ENCODE results near the gene SASH1.

The SASH1 gene

DNA sequence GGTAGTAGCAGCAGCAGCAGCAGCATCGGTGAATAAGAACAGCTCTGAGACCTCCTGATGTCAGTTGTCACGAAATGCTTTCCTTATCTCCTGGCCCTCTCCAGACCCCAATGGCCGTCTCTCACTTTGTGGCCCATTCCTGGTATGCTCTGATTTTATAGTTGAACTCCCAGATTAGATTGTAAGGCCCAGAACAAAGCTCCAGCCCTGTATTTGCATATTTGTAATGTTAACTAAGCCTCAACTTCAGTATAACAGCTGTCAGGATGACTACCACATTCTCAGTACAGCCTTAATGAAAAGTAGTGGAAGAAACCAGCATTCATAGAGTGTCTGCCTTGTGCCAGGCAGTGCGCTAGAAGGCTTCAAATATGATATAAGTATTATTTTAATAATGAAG is 180.9 kb downstream of the SASH1 start:
- no peak for DNase-seq (ENCODE audit: low spot score)

DNA sequence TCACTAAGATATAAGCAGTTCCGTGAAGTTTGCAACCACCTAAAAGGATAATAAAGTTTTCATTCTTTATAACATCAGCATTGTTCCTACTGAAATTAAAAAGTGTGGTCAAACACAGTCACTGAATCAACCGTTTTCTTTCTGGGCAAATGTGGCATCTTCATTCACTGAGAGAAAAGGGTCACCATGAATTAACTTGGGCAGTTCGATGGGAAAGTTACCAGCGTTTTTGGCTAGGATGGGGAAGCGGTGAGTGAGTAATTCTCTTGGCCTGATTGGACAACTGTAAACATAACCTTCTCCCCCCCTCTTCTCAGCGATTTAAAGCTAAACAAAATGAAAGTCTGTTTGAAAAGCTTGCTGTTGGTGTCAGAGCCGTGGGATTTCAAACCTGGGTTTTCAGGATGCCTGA is 181.8 kb downstream of the SASH1 start:
- peak; percentile 56 for DNase-seq (ENCODE audit: low spot score)

DNA sequence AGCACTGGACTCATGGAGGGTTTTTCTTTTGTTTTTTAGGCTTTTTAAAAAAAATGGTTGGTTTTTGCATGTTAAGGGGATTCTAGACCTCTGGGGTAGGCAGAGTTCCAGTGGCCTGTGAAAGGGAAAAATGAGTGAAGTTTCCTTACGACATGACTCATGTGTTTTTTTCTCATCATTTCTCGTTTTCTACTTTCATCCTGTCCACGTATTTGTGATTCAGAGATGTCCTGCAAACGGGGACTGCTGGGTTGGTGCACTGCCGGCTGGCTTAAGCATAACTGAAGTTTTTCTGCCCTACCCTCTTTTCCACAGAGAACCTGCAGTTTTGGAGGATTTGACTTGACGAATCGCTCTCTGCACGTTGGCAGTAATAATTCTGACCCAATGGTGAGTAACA is 182.3 kb downstream of the SASH1 start:
- DNase-seq (ENCODE audit: low spot score) = no peak

DNA sequence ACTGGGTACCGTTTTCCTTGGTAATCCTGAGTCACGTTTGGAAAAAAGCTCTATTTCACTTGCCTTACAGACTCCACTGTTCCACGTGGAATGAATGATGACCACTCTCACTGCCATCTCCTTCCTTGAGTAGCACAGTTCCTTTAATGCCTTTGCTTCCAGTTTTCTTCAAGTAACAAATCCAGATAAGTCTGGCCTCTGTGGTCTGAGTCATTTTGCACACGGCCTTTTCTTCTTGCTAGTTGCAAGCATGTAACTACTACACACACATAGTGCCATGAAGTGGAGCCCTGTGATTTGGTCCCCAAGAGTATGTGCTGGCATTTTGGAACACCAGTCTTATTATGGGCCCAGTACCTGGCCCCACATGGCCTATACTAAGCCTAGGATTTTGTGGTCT is 182.8 kb downstream of the SASH1 start:
- no peak for DNase-seq (ENCODE audit: low spot score)

DNA sequence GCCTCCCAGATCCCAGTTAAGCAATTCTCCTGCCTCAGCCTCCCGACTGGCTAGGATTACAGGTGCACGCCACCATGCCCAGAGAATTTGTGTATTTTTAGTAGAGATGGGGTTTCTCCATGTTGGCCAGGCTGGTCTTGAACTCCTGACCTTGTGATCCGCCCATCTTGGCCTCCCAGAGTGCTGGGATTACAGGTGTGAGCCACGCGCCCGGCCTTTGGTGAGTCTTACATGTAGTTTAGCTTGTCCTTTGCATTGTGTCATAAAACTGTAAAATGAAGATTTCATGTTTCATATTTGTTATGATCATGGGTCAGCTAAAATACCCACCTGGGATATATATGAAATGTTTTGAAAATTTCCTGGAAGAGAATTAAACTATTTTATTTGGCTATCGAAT is 183.5 kb downstream of the SASH1 start:
- DNase-seq (ENCODE audit: low spot score) = no peak

DNA sequence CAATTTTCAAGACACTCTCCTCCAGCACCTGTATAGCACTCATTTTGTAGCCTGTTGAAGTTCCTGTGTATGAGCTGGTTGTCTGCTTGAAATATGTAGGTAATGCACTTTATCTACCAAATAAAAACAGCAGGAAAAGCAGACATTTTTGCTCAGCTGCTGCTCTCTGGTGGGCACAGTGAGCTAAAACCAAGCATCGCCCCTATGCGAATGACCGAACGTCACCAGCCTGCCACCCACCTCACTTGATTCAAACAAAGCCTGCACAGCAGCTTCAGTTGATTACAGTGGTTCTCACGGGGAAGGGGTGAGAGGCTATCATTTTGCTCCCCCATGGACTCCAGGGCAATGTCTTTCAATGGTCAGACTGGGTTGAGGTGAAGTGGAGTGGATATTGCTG is 185.7 kb downstream of the SASH1 start:
- DNase-seq (ENCODE audit: low spot score) = no peak

DNA sequence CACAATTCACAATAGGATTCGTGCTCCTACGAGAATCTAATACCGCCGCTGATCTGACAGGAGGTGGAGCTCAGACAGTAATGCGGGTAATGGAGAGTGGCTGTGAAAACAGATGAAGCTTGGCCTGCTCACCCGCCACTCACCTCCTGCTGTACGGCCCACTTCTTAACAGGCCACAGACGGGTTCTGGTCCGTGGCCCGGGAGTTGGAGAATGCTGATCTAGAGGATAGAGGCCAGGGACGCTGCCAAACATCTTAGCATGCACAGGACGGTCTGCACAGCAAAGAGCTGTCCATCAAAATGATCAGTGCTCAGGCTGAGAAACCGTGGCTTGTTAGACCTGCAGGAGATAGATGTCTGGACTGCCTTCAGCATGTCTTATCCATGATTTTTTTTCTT is 186.4 kb downstream of the SASH1 start:
- DNase-seq (ENCODE audit: low spot score) = no peak

DNA sequence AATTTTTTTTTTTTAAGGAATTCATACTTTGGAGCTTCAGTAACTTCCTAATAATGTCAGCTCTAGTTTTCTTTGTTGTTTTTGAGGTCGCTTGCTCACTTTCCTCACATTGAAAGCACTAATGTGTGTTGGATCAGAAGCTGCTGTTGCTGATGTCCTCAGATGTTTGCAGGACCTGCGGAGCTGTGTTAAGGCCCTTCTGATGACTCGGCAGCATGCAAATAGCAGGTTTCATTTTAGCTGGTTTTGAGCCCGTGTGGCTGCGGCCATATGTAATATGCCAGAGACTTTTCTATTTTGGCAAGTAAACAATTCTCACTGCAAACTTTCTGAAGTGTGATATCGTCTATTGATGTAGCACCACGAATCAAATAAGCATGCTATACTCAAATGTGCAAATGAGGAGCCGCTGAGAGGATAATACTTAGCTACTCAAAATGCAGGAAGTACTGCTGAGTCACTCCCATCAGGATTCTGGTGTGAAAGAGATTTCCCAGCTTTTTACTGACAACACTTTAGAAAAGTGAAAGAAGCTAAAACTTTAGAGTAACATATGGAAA is 187.8 kb downstream of the SASH1 start:
- DNase-seq (ENCODE audit: low spot score) = peak; percentile 63

DNA sequence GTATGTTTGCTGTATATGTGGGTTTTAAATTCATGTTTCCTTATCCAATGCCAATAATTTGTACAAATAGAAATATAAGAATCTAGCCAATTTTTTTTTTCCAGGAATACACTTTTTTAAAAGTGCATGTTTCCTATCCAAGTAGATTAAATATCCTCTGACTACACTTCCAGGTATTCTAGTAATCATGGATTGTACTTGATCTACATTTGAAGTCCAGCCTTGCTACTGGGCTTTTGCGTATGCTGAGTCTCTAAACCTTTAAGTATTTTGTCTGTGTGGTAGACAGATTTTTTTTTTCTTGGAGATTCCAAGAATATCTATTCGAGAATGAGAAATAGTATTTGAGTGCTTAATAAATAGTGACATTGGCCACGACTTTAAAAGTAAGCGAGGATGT is 188.3 kb downstream of the SASH1 start:
- no peak for DNase-seq (ENCODE audit: low spot score)

DNA sequence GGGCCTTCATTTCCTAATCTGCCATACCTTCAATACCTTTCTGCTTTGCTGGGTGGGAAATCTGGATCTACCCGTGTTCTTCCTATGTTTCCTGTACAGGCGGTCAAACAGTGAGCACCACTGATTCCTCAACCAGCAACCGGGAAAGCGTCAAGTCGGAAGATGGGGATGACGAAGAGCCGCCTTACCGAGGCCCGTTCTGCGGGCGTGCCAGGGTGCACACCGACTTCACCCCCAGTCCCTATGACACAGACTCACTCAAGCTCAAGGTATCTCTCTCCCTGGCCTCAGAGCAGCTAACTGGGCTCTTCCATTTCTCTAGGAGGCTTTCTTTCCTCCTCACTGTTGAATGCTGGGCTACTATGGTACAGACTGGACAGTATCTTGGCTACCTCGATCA is 190.1 kb downstream of the SASH1 start:
- DNase-seq (ENCODE audit: low spot score) = no peak

DNA sequence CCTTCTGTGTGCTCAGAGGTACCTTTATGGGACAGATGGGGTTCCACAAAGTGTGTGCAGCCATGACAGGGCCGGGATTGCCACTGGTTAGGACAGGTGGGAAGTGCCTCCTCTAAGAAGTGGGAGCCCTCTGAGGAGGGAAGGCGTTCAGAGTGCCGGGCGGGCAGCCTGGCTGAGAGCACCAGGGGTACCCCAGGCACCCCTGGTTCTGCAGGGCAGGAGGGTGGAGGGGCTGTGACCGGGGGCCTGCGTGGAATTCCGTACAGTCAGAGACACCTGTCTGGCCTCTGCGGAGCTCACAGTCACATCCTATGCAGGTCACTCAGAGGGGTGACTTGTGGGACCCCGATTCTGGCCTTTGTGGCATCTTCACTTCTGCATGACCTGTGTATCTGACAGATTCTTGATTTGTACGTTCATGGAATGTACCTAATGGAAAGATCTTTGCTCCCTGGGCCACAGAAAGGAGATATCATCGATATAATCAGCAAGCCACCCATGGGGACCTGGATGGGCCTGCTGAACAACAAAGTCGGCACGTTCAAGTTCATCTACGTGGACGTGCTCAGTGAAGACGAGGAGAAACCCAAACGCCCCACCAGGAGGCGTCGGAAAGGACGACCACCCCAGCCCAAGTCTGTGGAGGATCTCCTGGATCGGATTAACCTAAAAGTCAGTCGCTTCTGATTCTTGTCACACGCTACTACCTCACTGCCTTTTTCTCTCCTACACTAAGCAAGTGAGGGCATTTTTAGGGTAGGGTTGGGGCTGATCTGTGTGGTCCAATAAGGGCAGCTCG is 190.9 kb downstream of the SASH1 start:
- no peak for DNase-seq (ENCODE audit: low spot score)

DNA sequence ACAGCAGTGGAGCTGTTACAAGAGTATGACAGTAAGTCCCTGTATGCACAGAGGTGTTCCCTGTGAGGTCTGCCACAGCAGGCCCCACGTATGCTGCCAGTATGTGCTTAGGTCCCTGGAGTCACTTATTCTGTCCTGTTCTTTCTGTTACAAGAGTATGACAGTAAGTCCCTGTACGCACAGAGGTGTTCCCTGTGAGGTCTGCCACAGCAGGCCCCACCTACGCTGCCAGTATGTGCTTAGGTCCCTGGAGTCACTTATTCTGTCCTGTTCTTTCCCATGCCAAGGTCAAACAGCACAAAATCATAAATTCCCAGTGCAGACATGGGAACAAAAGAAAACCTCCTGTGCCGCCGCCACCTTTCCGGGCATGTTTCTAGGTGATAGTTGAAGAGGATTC is 192.2 kb downstream of the SASH1 start:
- DNase-seq (ENCODE audit: low spot score) = no peak

DNA sequence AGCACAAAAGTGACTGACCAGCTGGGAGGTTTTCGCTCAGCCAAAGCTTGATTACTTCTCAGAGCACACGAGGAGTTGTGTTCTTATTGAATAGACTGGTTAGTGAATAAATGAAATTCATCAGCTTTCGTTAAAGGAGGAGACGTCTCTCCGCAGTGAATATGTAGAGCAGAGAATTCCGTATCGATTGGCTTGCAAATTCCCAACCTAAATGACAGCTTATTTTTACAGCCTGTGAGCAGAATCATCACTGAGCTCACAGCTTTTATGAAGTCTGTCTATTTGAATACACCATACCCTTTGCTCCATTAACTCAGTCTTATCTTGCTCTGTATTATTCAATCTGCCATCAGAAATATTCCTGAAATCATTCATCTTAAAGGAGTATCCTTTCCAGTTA is 192.7 kb downstream of the SASH1 start:
- no peak for DNase-seq (ENCODE audit: low spot score)

DNA sequence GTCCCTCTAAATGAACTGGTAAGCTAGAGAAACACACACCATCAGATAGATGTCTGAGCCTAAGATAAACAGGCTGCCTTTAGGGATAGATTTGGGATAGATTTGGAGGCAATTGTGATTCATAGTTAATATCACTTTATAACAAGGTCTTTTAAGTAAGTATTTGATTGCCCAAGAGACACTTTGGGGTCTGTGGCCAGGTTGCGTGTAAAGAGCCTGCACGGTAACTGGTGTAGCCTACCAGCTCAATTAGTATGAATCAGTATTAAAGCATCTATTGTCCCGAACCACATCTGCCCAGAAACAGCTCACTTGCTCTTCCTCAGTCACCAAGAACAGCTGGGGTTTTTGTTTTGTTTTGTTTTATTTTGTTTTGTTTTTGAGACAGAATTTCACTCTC is 193.3 kb downstream of the SASH1 start:
- peak; percentile 75 for DNase-seq (ENCODE audit: low spot score)

DNA sequence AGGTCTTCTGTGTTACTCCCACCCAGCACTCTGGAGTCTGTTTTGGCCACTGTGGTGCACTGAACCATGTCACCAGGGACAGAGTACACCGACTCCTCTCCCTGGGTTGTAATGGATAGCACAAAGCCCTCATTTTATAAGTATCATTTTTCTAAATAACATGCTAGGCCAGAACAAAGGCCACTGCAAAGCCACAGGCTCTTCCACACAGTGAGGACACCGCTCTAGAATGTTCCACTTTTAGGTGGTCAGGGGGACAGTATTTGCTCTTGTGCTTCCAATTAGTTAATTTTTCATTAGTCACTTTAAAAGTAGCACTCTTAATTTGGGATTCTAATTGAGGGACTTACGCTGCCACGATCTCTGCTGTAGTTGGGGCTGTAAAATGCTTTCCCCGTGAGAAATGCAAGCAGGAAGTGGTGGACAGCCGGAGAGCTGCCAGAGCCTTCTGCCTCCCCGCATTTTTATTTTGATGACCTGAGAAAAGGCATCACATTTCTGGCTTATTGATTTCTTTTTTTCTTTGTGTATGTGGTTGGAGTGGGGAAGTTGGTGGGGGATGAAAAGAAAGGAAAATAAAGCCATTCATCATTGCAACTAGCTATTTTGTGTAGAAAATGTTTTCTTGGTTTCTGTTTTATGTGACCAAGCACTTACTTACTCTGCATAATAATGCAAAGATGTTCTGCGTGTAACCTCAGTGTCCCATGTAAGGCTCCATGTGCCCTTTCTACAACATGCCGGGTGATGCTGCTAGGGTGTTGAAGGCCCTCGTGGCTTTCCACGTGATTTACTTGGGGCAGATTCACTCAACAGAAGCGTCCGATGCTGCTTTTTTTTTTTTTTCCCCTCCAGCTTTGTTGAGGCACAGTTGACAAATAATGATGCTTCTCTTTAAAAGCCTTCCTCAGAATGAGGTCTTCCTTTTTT is 195.9 kb downstream of the SASH1 start:
- peak; percentile 68 for DNase-seq (ENCODE audit: low spot score)

DNA sequence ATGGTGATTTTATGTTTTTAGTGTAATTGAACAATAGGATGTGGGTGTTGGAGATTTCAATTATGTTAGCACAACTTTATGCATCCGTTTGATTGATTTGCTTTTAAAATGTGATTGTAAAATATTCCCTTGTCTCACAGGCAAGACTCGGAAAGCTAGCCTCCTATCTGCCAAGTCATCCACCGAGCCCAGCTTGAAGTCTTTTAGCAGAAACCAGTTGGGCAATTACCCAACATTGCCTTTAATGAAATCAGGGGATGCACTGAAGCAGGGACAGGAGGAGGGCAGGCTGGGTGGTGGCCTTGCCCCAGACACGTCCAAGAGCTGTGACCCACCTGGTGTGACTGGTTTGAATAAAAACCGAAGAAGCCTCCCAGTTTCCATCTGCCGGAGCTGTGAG is 200.9 kb downstream of the SASH1 start:
- no peak for DNase-seq (ENCODE audit: low spot score)

DNA sequence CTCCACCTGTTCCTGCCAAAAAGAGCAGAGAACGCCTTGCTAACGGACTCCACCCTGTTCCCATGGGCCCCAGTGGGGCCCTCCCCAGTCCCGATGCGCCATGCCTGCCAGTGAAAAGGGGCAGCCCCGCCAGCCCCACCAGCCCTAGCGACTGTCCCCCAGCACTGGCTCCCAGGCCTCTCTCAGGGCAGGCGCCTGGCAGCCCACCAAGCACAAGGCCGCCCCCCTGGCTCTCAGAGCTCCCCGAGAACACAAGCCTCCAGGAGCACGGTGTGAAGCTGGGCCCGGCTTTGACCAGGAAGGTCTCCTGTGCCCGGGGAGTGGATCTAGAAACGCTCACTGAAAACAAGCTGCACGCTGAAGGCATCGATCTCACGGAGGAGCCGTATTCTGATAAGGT is 201.8 kb downstream of the SASH1 start:
- DNase-seq (ENCODE audit: low spot score) = no peak

DNA sequence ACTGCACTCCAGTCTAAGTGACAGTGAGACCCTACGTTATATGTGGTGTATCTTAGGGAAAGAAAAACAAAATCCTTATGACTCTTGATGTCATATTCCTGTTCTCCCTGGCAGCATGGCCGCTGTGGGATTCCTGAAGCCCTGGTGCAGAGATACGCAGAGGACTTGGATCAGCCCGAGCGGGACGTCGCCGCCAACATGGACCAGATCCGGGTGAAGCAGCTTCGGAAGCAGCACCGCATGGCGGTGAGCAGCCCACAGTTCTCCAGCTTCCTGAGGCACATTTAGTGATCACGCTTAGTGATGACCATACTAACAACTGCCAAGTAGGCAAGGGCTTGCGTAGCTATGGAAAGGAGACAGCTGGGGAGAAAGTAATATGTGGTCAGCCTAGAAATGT is 203.3 kb downstream of the SASH1 start:
- DNase-seq (ENCODE audit: low spot score) = no peak

DNA sequence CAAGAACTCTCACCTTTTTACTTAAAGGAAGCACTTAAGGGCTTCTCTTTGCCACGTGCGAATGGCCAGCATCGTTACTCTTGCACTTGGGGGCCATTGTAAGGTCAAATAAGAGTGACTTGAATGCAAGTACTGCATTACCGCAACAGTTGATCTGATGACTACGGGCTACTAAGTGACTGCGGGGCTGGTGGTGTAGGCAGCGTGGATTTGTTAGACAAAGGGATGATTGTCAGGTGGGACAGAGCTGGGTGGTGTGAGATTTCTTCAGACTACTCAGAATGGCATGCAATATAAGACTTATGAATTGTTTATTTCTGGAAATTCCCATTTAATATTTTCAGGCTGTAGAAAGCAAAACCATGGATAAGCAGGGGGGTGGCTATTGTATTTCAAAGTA is 204.5 kb downstream of the SASH1 start:
- no peak for DNase-seq (ENCODE audit: low spot score)

DNA sequence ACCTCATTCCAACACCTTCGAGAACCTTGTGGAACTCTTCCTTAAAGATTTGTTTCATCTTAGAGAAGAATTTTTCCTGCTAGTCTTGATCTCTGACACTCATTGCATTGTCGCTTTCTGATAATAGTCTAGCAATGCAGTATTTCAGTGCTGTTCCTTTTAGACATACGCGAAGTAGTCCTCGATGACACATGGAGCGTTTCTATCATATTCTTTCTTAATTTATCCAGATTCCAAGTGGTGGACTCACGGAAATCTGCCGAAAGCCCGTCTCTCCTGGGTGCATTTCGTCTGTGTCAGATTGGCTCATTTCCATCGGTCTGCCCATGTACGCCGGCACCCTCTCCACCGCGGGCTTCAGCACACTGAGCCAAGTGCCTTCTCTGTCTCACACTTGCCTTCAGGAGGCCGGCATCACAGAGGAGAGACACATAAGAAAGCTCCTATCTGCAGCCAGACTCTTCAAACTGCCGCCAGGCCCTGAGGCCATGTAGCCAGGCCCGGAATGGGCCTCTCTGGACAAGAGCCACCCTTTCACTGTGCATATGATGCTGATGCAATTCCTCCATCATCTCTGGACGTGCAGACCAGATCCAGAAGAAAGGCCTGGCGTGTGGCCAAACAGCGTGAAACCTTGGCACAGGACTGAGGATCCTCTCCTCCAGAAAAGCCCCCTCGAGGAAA is 205.6 kb downstream of the SASH1 start:
- DNase-seq (ENCODE audit: low spot score) = peak; percentile 37

DNA sequence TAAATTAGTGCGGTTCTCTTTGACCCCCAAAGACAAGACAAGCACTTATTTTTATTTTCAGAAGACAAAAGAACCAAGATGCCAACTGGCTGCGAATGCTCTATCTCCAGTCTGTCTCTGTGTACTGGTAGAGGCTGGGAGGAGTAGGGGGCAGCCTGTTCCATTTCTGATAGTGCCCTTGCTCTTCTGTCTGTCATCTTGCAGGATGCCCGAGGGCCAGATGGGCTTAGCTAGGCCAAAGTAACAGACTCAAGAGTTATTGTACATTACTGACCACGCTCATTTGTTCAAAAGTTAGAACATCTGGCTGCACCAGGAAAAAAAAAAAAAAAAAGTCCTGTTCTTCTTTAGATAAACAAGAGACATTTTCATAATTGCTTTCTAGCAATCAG is 206.1 kb downstream of the SASH1 start:
- no peak for DNase-seq (ENCODE audit: low spot score)

DNA sequence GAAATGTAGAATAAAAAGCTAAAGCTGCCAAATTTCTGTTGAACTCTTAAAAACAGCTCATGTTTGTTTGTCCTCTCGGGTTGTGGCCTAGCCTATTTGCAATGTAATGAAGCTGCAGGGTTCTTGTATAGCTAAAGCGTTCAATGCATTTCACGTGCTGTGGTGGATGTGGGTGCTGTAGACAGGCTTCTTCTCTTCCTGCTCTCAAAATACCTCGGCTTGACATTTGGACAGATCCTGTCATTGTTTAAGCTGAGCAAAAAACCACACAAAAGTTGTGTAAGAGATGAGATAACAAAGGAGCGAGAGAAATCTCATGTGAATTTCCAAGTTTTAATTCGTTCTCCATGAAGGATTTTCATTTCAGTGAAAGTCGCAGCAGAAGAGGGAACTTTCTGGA is 207.9 kb downstream of the SASH1 start:
- no peak for DNase-seq (ENCODE audit: low spot score)

DNA sequence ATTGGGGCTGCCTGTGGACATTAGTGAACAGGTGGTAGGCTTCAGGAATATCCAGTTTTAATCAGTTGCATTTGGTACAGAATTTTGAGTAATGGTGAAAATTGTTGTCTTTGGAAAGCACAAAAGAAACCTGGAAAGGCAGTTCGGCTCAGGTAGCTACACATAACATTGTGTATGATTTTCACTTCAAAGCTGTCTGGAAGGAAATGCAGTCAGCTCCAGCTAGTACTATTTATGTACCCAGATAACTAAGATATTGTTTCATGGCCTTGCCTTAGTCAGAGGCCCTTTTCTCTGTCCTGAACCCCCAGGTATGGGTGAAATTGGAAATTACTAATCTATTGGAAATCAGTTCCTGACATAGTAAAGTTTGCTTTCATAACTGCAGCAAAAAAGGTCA is 208.6 kb downstream of the SASH1 start:
- no peak for DNase-seq (ENCODE audit: low spot score)

Measured in GM03348 (cell line).